Measurements from ENCODE around the gene GABRA1. TPM values are rescaled to one million over a fixed set of nuclear protein-coding genes. Genes with fewer than 3 reads are reported as not detected.

GABRA1 gene
- total RNA-seq, 1 experiment from 2014 or later: not detected

- Histone ChIP-seq H4K8ac (replicated peaks; ENCODE audit: insufficient read length, low read depth, low read length) (no peak overlapping the region), H3K4me2 (ENCODE audit: insufficient read depth, insufficient read length, low read length) (no peak overlapping the region), H3K14ac (ENCODE audit: insufficient read depth, low read length) (no peak overlapping the region), H3K9ac (ENCODE audit: extremely low read depth, insufficient read length, low read length) (no peak overlapping the region), H2BK12ac (ENCODE audit: insufficient read length, low read depth, low read length) (no peak overlapping the region), H2BK20ac (ENCODE audit: low read depth, low read length, poor library complexity, severe bottlenecking) (no peak overlapping the region), H2BK15ac (ENCODE audit: low read depth, low read length) (no peak overlapping the region), H3K79me1 (ENCODE audit: insufficient read depth, low read depth, low read length, poor library complexity, severe bottlenecking) (no peaks in the 10 kb centered on the region), H3T11ph (ENCODE audit: low read length) (no peak overlapping the region), H3K23ac (ENCODE audit: insufficient read length, low read depth, low read length) (no peak overlapping the region), H2BK5ac (ENCODE audit: insufficient read length, low read length) (no peak overlapping the region), H2BK120ac (ENCODE audit: low read depth, low read length, poor library complexity, severe bottlenecking) (no peak overlapping the region), H2AFZ (ENCODE audit: low read length) (no peak overlapping the region), H3K9me3 (ENCODE audit: control insufficient read depth, low read depth, low read length) (no peaks in the 10 kb centered on the region), H4K20me1 (ENCODE audit: control insufficient read depth, insufficient read depth, insufficient read length) (no peaks in the 10 kb centered on the region), H3K23me2 (ENCODE audit: insufficient read length, low read depth, low read length, poor library complexity, severe bottlenecking) (no peaks in the 10 kb centered on the region), H3K4me1 (ENCODE audit: insufficient read depth, low read length) (no peaks in the 10 kb centered on the region), H3K27me3 (ENCODE audit: insufficient read depth, low read length) (no peaks in the 10 kb centered on the region), H3K18ac (ENCODE audit: insufficient read length, low read depth, low read length) (no peak overlapping the region), H2AK5ac (ENCODE audit: insufficient read length, low read length) (no peak overlapping the region), H3K4ac (ENCODE audit: low read depth, low read length) (no peak overlapping the region), H4K5ac (ENCODE audit: insufficient read length, low read depth, low read length) (no peak overlapping the region), H3K79me2 (ENCODE audit: insufficient read depth, low read length) (no peaks in the 10 kb centered on the region), H3K56ac (ENCODE audit: insufficient read length, low read depth, low read length) (no peak overlapping the region), H4K91ac (ENCODE audit: insufficient read length, low read depth, low read length) (no peak overlapping the region), H3K27ac (ENCODE audit: insufficient read length, low read depth, low read length) (no peak overlapping the region)
- H3K4me1 Mint-ChIP-seq: no peaks in the 10 kb centered on the region
- no CpG with 5 or more reads among the region's 3 CpGs for WGBS (ENCODE audit: extremely low coverage, insufficient read length, low lambda C conversion rate)
- H3K4me3 Mint-ChIP-seq: no peak overlapping the region
- H3K27ac Mint-ChIP-seq: no peak overlapping the region
- H3K36me3 Mint-ChIP-seq (ENCODE audit: insufficient read depth in 1 of 3, low read depth in 3 of 3): no peaks in the 10 kb centered on the region
- no peak for DNase-seq
- no peak for TF ChIP-seq CTCF (conservative IDR thresholded peaks at IDR 0.05)
- H3K9me3 Mint-ChIP-seq: no peaks in the 10 kb centered on the region
- no peaks in the 10 kb centered on the region for H3K27me3 Mint-ChIP-seq (ENCODE audit: low read depth)
Observed at GRCh38 chr5:161934486-161934885, 86.6 kb downstream of the GABRA1 start.
